Stimulated activated CD4-positive, alpha-beta T cell treated with anti-CD3 and anti-CD28 coated beads, Interleukin-4, amount 100 ng/mL, for 24 hours (primary cell): ENCODE results near the gene MPIG6B.

Experiments
- DNase-seq: peaks from one replicate; pipeline ENCODE4 v3.0.0-alpha.2; 2020

Gene MPIG6B

DNA sequence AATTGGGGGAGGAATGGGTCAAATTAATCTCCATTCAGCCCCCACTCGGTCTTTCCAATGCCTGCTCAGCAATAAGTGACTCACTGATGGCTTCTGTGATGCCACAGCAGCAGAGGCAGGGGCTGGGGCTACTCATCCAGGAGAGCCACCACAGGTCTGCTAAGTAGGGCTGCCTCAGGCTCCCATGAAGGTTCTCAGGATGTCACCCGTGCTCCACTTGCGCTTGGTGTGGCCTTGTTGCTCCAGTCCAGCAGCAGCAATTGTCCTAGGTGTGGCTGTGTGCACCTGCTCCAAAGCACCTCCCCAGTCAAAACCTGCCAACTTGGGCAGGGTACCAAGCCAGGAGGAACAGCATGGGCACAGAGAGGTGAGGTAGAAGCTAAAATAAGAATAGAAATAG lies 1.0 kb upstream of the MPIG6B start:
- DNase-seq = no peak

DNA sequence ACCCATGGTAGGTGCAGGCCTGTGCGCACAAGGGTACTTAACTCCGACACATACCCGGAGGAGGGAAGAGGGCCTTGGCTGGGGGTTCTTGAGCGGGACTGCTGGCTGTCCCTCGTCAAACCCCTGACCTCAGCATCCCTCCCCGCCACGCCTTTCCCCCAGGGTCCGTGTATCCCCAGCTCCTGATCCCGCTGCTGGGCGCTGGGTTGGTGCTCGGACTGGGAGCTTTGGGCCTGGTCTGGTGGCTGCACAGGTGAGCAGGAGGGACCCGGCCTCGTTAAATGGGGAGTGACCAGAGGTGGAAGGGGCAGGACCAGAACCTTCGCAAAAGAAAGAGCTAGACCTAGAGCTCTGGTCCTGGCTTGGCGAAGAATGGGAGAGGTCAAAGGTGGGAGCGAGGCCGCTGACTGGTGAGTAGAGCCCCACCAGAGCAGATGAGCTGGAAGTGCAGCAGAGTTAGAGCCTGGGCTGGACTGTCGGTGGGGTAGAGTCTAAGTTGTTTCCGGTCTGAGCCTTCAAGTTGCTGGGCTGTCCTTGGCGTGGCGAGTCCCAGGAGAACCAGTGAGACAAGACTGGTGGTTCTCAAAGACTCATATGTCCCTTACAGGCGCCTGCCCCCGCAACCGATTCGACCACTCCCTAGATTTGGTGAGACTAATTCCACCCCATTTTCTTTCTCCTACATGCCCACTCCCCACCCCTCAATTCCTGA lies 963 bp downstream of the MPIG6B start:
- no peak for DNase-seq

- no peak for DNase-seq
Measured at GRCh38 chr6:31725502-31726350, 2.6 kb downstream of the MPIG6B start.

- DNase-seq = no peak
Measured at GRCh38 chr6:31727034-31727716, 4.0 kb downstream of the MPIG6B start.

DNA sequence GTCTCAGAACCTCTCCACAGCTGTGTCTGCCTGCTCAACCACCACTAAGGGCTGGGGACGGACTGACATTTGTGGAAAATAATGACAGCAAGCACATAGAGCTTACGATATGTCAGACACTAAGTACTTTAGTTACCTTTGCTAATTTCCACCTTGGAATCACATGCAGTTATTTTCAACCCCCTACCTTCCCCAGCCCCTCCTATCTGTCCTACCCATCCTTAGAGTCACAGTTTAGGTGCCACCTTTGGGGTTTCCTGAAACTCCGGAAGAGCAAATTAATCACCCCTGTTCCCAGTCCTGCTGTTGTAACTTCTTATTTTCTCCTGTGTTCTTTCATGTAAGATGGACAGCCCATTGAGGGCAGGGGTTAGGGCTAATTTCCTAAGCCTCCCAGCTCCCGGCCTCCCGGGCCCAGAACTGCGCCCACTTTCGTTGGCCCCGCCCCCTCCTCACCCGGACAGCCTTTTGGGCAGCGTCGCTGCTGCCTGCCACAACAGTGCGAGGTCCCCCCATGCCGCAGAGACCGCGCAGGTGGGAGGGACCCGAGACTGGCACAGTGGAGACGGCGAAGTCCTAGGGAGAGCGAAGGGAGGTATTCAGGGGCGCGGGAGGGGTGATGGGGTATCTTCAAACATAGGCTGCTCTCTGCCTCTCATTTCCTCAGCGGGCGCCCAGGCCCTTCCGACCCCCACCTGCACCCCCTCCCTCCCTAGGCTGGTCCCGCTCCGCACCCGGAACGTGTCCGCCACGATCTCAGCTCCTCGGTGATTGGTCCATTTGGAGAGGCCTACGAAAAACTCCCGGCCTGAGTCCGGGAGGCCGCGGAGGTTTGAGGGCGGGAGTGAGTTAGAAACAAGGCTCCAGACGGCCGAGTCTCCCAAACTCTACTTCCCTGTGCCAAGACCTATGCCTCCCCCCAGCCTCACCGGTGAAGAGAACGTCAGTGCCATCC lies 4.8 kb downstream of the MPIG6B start:
- no peak for DNase-seq

DNA sequence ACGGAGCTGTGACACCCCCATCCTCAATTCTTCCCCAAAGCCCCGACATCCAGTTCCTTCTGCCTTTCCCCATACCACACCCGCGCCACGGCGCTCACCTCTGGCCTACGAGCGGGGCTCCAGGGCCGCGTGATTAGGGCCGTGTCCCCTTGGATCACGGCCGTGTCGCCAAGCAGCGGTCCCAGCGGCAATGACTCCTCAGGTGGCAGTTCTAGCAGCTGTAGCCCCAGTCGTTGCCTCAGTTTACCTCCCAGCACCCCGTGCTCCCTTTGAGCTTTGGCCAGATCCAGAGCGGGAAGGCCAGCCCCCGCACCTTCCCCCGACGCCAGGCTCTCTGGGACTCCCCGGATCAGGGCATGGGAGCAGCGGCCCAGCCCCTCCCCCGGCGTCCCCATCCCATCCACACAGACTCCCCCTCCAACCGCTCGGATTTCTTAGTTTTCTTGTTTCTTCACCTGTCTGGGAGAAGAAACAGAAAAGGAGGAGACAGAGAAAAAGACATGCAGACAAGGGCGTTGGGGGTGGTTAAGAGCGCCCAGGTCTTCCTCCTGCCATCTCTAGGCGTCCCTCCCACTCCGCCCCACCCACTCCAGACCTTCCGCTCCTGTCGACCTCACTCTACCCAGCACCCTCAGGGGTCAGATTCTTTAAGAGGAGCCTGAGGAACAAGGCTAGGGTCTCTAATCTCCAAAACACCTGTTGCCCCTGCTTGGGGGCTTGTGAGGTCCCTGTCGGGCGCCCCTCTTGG lies 5.8 kb downstream of the MPIG6B start, which contains the start of gene DDAH2:
Gene DDAH2, minus strand, starts transcription at position 533 of the 748 bp plus-strand sequence. Its CDS starts 138 bp downstream, at position 395.
- DNase-seq = no peak

- peak; percentile 80 for DNase-seq
Measured at GRCh38 chr6:31729515-31729978, 6.4 kb downstream of the MPIG6B start.

- DNase-seq = peak; percentile 56
Measured at GRCh38 chr6:31729979-31730630, 6.9 kb downstream of the MPIG6B start.

GRCh38 chr6:31730631-31731086 lies 7.5 kb downstream of the MPIG6B start:
- no peak for DNase-seq

GRCh38 chr6:31732029-31732428 lies 8.9 kb downstream of the MPIG6B start:
- DNase-seq = no peak

- DNase-seq = no peak
Measured at GRCh38 chr6:31733734-31734133, 10.6 kb downstream of the MPIG6B start.

DNA sequence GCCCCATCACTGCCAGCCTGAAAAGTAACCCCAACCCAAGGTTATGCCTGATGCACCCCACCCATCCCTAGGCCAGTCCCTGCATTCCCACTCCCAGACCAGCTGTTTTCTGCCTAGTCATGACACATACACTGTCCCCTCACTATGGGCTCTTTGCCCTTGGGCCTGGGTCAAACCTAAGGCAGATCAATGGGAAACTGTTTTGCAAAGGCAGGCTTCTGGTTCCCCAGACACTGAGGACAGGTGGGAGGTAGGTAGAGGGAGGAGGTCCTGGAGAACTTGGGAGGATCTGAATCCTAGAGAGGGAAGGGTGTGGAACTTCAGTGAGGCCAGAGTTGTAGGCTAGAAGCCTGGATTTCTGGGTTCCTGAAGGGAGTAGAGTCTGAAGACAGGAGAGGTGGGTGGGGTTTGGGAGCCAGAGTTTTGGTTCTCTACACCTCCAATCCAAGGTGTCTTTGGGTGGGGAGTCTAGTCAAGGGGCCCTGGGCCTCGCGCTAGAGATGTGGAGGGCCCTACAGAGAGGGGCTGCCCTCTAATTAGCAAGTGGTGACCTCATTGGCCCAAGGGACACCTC lies 11.2 kb downstream of the MPIG6B start:
- no peak for DNase-seq

DNA sequence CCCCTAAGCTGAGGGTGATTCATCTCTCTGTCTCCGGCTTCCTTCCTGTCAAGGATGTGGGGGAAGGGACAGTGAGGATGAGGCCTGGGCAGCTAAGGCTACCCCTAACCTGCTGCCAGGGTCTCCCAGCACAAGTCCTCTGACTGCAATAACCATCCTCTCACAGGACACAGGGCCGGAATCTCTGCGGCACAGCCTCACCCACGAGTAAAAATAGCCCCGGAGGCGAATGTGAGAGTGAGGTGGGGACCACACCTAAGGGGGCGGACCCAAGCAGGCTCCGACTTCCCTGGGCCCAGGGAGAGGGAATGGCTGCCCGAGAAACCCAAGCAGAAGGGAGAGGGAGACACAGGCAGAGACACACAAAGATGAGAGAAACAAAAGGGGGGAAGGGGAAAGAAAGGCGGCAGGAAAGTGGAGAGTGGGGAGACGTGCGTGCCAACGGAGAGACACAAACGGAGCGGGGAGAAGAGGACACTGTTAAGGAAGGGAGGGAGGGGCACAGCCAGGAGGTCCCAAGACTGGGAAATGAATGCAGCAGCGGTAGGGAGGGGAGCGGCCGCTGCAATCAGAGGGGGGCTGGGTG lies 11.7 kb downstream of the MPIG6B start:
- DNase-seq = peak; percentile 62

DNA sequence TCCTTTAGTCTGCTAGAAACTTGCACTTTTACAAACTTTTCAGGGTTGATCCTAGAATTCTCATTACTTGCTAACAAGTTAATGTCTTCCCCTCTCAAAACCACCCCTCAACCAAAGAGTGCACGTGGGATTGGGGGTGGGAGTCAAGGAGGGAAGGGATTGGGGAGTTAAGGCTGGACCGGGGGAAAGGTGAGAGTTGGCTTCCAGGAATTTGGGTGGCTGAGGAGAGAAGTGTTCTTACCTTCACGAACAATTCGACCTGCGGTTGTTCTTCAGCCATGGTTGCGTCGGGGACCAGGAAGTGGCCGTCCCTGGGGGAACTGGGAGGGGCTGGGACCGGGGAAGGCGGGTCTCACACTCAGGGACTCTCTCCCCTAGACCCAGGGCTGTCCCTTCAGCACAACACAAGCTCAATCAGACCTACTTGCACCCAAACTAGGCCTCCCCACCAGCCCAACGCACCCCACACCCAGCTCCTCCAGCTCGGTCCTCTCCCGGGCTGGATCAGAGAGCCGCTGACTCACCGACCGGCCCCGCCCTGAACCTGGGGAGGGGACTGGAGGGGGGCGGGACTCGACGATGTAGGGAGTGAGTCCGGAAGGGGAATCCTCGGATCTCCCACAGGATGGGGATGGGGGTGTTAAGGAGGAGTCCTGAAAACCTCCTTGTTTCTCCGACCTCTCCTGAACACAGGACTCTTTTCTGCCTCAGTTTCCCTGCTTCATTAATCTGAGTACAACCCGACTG lies 13.0 kb downstream of the MPIG6B start, which contains the start of gene CLIC1:
Gene CLIC1, minus strand, starts transcription at position 510 of the 747 bp plus-strand sequence. Its CDS starts 230 bp downstream, at position 280.
- peak; percentile 82 for DNase-seq

DNA sequence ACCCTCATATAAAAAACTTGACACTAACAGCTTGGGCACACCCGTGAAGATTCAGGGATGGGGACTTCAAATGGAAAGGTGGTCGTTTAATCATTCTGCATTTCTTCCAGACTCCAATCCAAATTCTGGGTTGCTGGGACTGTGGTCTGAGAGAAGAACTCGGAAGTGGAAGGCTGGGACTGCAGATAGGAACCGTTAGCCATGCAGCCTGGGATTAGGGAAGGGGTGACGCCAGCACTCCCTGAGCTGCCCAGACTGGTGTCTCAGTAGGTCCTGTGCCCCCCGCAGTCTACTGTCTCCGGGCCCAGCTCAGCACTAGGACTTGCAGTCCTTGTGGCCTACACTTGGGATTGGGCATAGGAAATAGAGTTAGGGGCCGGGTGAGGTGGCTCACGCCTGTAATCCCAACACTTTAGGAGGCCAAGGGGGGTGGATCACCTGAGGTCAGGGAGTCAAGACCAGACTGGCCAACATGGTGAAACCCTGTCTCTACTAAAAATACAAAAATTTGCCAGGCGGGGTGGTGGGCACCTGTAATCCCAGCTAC lies 13.7 kb downstream of the MPIG6B start:
- no peak for DNase-seq

DNA sequence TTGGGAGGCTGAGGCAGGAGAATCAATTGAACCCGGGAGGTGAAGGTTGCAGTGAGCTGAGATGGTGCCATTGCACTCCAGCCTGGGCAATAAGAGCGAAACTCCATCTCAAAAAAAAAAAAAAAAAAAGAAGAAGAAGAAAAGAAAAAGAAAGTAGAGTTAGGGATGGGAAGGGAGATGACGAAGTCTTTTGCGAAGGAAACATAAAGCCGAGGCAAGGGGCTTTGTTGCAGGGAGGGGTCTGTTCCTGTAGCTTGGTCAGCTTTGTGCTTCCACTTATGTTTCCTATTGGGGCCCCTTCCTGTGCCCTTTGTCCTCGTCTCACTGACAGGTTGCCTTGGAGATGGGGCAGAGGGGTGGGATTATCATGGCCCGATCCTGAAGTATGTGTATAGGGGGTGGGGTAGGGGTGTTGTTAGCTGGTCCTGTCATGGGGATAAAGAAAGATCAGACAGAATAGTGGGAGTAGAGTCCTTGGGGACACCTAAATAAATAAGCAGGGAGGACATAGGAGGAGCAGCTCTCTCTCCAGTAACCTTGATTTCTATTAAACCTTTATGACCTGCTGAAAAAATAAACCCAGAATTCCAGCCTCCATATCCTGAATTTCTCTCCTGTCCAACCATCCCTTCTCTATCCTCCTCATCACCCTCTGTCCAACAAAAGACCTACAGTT lies 14.3 kb downstream of the MPIG6B start:
- DNase-seq = no peak

- peak; percentile 62 for DNase-seq
Measured at GRCh38 chr6:31737991-31738979, 15.1 kb downstream of the MPIG6B start.
